SIG-M5 (cell line): ENCODE results near the gene SLC4A1.

Experiments used
- DNase-seq: peaks from one replicate; lab custom pipeline; 2025; lab: John Stamatoyannopoulos, UW

SLC4A1 gene

DNA sequence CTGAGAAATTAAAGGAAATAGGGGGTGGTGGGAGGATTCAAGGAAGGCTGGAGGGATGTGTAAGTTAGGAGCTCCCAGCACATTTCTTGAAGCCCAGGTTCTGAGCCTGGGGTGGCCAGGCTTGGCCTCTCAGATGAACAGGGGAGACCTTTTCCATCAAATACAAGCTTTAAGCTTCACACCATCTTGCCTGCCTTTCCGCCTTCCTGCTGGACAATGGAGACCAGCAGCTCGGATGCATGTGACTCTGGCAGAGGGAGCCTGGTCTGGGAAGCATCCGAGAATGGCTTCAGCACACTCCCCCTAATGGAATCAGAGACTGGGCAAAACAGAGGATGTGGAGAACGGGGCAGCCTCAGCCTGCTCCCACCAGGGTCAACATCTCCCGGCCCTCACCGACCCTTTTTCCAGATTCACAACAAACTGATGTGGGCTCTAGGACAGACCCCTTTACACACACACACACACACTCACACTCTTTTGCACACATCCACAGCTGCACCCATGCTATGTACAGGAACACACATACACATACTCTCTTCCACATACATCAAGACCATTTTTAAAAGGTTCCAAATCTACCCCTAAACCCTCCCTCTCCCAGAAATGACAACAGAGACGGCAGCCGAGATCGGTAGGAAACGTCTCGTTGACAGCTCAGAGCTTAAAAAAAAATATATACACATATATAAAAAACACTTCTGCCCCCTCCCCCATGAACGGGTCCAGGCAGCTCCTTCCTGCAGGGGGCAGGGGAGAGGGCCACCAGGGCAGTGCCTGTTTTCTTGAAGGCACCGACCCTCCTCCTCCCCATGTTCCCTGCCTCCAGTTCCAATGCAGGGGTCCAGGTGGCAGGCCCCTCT lies 61.7 kb downstream of the SLC4A1 start:
- no peak for DNase-seq

DNA sequence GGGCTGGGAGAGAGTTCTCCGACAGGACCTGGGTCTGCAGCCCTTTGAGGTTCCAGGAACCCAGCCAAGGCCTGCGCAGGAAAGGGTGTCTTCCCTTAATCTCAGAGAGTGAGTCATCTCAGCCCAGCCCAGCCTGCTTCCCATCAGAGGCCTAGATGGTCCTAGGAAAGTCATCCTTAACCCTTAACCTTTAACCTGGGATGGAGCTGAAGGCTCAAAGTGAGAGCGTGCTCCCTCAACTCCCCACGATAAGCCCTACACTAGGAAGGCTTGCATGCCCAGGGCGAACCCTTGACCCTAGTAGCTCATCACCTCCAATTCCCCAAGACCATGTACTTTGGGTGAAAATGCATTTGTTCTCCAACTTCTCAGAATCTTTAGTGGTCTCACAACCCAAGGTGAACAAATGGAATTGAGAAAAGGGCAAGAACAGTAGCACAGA lies 63.5 kb downstream of the SLC4A1 start:
- DNase-seq, result no peak

DNA sequence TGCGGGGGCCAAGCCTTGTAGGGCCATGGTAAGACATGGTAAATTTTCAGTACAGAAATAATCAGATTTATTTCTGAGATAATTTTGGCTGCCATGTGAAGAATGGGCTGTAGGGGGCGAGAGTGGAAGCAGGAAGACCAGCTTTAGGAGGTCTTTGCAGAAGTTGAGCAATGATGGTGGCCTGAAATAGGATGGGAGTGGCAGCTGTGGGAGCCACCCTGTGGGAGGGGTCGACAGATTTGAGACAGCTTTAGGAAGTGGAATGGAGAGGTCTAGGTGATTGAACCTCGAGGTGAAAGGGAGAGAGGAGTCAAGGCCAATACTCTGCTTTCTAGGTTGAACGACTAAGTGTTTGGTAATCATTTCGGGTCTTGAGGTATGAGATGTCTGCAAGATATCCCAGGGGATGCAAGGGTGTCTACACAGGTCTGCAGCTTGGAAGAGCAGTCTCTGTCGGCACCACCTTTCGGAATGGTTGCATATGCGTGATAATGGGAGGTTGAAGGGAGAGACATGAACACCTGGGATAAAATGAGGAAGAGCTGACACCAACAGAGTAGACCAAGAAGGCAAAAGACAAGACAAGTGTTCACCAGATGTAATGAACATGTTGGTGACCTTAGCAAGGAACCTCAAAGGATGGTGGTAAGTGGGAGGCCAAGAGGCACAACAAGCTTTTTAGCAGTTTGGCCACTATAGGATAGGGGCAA lies 64.0 kb downstream of the SLC4A1 start:
- peak; percentile 63 for DNase-seq

DNA sequence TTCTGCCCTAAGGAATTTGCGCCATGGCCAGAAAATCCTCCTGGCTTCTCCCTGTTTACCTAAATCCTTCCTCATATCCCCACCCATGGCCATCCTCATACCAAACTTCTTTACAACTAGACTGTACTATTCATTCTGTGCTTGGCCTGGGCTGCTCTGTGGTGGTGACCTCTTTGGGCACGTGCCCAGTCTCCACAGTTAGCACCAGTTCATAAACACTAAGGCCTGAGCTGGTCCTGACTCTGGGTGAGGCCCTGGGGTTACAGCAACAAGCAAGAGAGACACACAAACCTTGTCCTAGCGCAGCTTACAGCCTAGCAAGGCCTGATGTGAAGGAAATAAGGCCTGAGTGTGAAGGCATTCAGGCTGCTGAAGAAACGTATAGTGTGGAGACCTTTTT lies 65.2 kb downstream of the SLC4A1 start:
- DNase-seq, result no peak

DNA sequence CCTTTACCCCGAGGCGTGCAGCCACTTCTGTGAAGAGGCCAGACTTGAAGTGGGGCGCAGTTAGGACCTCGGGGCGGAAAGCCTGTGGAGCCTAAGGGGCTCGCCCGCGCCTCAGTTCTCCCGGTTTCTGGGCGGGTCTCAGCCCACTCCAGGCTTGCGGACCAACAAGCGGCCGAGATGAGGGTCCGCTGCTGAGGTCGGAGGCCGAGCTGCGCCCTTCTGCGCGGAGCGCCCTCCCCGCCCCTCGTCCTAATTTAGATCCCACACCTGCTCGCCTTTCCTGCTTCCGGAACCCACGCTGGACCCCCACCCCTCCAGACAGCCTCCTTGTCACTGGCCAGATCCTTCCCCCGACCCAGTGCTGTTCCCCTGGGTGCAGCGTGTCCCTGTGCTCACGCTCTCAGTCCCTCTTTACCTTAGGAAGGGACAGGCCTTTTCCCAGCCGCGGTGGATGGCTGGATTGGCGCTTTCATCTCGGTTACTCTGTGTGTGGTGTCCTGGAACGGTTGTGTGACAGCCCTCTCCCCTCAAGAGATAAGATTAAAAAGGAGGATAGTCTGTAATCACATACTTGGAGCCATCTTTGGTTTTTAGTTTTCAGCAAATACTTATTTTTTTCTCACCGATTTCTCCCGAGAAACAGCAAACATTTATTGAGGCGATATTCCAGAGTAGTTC lies 67.3 kb downstream of the SLC4A1 start:
- DNase-seq, result no peak

DNA sequence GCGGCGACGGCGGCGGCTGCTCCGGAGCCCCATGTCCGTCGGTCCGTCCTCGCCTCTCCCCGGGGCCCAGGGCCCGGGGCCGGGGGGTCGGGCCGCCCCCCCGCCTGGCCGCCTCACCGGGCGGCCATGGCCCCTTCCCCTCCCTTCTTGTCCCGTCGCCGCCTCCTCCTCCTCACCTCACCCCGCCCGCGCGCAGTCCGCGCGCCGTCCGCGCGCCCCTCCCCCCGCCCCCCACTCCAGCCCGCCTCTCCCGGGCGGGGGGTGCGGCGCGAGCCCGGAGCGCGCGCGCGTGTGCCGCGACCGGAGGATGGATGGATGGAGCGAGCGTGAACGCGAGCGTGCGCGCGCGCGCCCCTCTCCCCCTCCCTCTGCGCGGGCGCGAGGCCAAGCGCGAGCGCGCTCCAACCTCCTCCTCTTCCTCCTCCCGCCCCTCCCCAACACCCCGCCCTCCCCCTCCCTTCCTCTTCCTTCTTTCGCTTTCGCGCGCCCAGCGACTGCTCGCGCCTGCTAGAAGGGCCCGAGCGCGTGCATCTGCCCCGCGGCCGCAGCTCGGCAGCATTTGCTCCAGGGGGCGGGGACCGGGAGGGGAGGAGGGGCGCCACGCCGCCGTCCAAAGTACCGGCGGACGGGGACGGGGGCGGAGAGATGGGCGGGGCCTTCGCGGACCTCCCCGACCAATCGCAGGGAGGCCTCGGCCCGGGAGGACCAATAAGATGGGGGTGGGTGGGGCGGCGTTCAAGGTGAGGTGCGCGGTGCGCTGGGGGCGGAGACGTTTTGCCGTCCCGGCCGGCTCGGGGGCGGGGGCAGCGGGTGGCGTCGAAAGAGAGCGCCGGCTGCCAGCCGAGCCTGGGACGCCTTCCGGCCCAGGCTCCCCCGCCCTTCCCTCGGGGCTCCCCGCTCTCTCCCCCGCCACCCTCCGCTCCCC lies 68.1 kb downstream of the SLC4A1 start, which contains the start of gene ATXN7L3:
ATXN7L3 (minus strand) TSS at position 332 of the 925 bp plus-strand sequence. CDS start 1,814 bp downstream, outside the sequence.
- DNase-seq, result peak; percentile 84

DNA sequence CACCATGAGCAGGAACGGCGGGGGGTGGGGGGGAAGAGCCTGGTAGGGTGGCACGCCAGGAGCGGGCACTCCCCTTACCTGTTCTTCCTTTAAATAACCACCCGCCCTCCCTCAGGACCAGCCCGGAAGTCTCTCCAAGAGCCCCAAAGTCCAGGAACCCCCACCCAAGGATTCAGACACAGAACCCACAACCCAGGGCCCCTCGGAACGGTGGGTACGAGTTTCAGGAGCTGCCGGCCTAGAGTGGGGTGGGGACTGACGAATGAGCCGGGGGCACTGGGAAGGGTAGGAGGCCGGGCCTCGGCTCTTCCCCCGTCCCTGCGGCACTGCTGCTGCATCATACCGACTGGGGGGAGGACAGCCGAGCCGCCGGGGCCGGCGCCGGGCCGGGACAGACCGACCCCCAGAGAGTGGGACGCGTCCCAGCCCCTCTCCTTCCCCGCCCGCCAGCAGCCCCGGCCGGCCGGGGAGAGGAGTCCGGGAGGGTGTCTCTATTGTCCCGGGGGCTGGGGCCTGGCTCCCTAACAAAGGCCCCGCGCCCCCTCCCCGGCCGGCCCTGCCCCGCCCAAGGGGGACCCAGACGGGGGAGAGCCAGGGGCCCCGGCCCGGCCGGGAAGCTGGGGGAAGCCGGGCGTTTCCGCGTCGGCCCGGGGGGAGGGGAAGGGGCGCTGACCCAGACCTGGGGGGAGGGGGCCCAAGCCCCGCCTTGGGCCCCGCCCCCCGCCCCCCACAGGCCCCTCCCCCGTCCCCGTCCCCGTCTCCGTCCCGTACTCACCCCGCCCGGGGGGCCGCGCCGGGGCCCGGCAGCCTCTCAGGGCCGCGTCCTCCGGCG lies 69.0 kb downstream of the SLC4A1 start:
- DNase-seq, result no peak
